CD4-positive, alpha-beta T cell treated with Interleukin-4 for 1 hour (primary cell): ENCODE measurements around the gene APOC4.
"Not testable (repeated sequence)": the region's sequence is repeated elsewhere in the genome, so short reads cannot be mapped to it uniquely, and the experiment has no call there.

Source experiments
- DNase-seq, 2 donors: peaks; one replicate each; pipeline ENCODE4 v3.0.0-alpha.2; 2020 to 2022

Gene APOC4

GRCh38 chr19:44942067-44942571 lies at the start of gene APOC4:
Gene APOC4 (plus strand): TSS chr19:44942237. CDS start chr19:44942278, 41 bp downstream.
- no peak for DNase-seq

GRCh38 chr19:44892932-44893331 lies 49.1 kb upstream of the APOC4 start:
- no peak for DNase-seq

GRCh38 chr19:44893332-44894051 lies 48.5 kb upstream of the APOC4 start:
- no peak for DNase-seq

GRCh38 chr19:44894052-44894400 lies 48.0 kb upstream of the APOC4 start:
- DNase-seq, result no peak

GRCh38 chr19:44894946-44895345 lies 47.1 kb upstream of the APOC4 start:
- no peak for DNase-seq

- DNase-seq, result no peak
These were observed 44.2 kb upstream of the APOC4 start for GRCh38 chr19:44897835-44898234.

GRCh38 chr19:44900328-44901244 lies 41.5 kb upstream of the APOC4 start:
- DNase-seq, result no peak

GRCh38 chr19:44903216-44903601 lies 38.8 kb upstream of the APOC4 start:
- DNase-seq, result no peak

GRCh38 chr19:44903602-44904425 lies 38.2 kb upstream of the APOC4 start:
- peak; percentile 64 to 69 for DNase-seq

GRCh38 chr19:44904426-44904994 lies 37.5 kb upstream of the APOC4 start:
- no peak for DNase-seq

- DNase-seq, result no peak
These were observed 36.4 kb upstream of the APOC4 start, which contains the start of gene APOE for GRCh38 chr19:44905437-44906160. Gene APOE (plus strand): TSS chr19:44905796. CDS start chr19:44906625, 829 bp downstream.

- no peak for DNase-seq
These were observed 34.4 kb upstream of the APOC4 start for GRCh38 chr19:44907613-44908012.

GRCh38 chr19:44908074-44908835 lies 33.8 kb upstream of the APOC4 start:
- no peak for DNase-seq

- no peak for DNase-seq
These were observed 33.2 kb upstream of the APOC4 start for GRCh38 chr19:44908836-44909261.

- DNase-seq, result no peak
These were observed 32.3 kb upstream of the APOC4 start for GRCh38 chr19:44909775-44910174.

- not testable (repeated sequence) for DNase-seq
These were observed 30.1 kb upstream of the APOC4 start for GRCh38 chr19:44911896-44912295.

- no peak for DNase-seq
These were observed 29.2 kb upstream of the APOC4 start for GRCh38 chr19:44912854-44913253.

GRCh38 chr19:44913512-44914432 lies 28.3 kb upstream of the APOC4 start:
- not testable (repeated sequence) for DNase-seq

GRCh38 chr19:44914433-44915206 lies 27.4 kb upstream of the APOC4 start, which contains the start of gene APOC1:
Gene APOC1 (plus strand): TSS chr19:44914608. CDS start chr19:44914892, 284 bp downstream.
- DNase-seq, result peak; percentile 80 to 82
